ENCODE data around the gene SMIM20. TPM values are rescaled to one million over a fixed set of nuclear protein-coding genes. Genes with fewer than 3 reads are reported as not detected.

The SMIM20 gene
- total RNA-seq, 2 donors from 2014 or later = 36.5 to 37.4 TPM

DNA sequence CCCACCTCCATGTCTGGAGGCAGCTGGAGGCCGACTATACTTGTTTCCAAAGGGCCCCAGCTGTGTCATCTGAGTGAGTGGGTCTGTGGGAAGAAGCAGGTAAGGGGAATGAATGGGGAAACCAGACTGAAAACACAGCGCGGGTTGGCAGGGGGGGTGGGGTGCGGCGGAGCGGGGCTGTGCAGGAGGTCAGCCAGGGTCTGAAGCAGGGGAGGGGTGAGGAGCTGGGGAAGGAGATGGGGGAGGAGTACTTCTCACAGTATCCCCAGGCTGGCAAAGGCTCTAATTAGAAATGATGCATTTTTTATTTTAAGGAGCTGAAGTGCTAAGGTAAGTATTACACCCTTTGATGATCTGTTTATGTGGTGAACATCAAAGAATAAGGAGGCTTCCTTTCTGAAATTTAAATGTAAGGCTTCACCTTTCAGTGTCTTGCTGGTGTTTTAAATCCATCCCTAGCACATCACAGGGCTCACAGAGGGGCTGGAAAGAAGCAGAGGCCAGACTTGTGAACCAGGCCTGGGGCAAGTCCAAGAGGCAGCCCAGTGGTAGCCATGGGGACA lies 37.5 kb downstream of the SMIM20 start:
- no peaks in the 10 kb centered on the region for H3K27me3 ChIP-seq
- no peak for TF ChIP-seq CTCF (IDR thresholded peaks at IDR 0.05)
- H3K36me3 ChIP-seq = no peaks in the 10 kb centered on the region
- H3K4me3 ChIP-seq = no peak overlapping the region
- no peaks in the 10 kb centered on the region for H3K9me3 ChIP-seq
- no peak for DNase-seq
- H3K27ac ChIP-seq = no peak overlapping the region
- no peaks in the 10 kb centered on the region for H3K4me1 ChIP-seq
- H3K9ac ChIP-seq (ENCODE audit: low read depth in 2 of 2, low read length in 2 of 2) = no peak overlapping the region
- intact Hi-C loops (cut with DNase I) = no loop called here

GRCh38 chr4:25953740-25954139 lies 39.7 kb downstream of the SMIM20 start:
- H3K9me3 ChIP-seq = no peaks in the 10 kb centered on the region
- intact Hi-C loops (cut with DNase I) = no loop called here
- H3K27me3 ChIP-seq = no peaks in the 10 kb centered on the region
- H3K4me1 ChIP-seq = no peaks in the 10 kb centered on the region
- no peak overlapping the region for H3K4me3 ChIP-seq
- no peak overlapping the region for H3K9ac ChIP-seq (ENCODE audit: low read depth in 2 of 2, low read length in 2 of 2)
- DNase-seq = no peak
- no peaks in the 10 kb centered on the region for H3K36me3 ChIP-seq
- no peak for TF ChIP-seq CTCF (IDR thresholded peaks at IDR 0.05)
- no peak overlapping the region for H3K27ac ChIP-seq

GRCh38 chr4:25954293-25954904 lies 40.4 kb downstream of the SMIM20 start:
- Histone ChIP-seq H3K27ac (no peak overlapping the region), H3K9ac (ENCODE audit: low read depth in 2 of 2, low read length in 2 of 2) (no peak overlapping the region), H3K4me1 (no peaks in the 10 kb centered on the region), H3K36me3 (no peaks in the 10 kb centered on the region), H3K27me3 (no peaks in the 10 kb centered on the region), H3K4me3 (no peak overlapping the region), H3K9me3 (no peaks in the 10 kb centered on the region)
- intact Hi-C loops (cut with DNase I) = no loop called here
- no peak for TF ChIP-seq CTCF (IDR thresholded peaks at IDR 0.05)
- no peak for DNase-seq

- H3K27ac ChIP-seq = no peak overlapping the region
- intact Hi-C loops (cut with DNase I) = no loop called here
- no peaks in the 10 kb centered on the region for H3K4me1 ChIP-seq
- no peak overlapping the region for H3K4me3 ChIP-seq
- no peaks in the 10 kb centered on the region for H3K9me3 ChIP-seq
- no peak overlapping the region for H3K9ac ChIP-seq (ENCODE audit: low read depth in 2 of 2, low read length in 2 of 2)
- TF ChIP-seq CTCF (IDR thresholded peaks at IDR 0.05) = no peak
- H3K27me3 ChIP-seq = no peaks in the 10 kb centered on the region
- no peak for DNase-seq
- no peaks in the 10 kb centered on the region for H3K36me3 ChIP-seq
Measured at GRCh38 chr4:25955705-25956104, 41.7 kb downstream of the SMIM20 start.

- TF ChIP-seq CTCF (IDR thresholded peaks at IDR 0.05) = no peak
- Histone ChIP-seq H3K9me3 (no peaks in the 10 kb centered on the region), H3K27me3 (no peaks in the 10 kb centered on the region), H3K27ac (no peak overlapping the region), H3K4me3 (no peak overlapping the region), H3K4me1 (no peaks in the 10 kb centered on the region), H3K36me3 (no peaks in the 10 kb centered on the region), H3K9ac (ENCODE audit: low read depth in 2 of 2, low read length in 2 of 2) (no peak overlapping the region)
- intact Hi-C loops (cut with DNase I) = no loop called here
- DNase-seq = no peak
Measured at GRCh38 chr4:25956260-25956659, 42.2 kb downstream of the SMIM20 start.

Data from colonic mucosa (tissue), 4 donors.